GM21515 (cell line): Measurements from ENCODE around the gene PUS7.
"Not testable (repeated sequence)": the region's sequence is repeated elsewhere in the genome, so short reads cannot be mapped to it uniquely, and the experiment has no call there.

Experiments used
- ATAC-seq: cut with Tn5 transposase; IDR thresholded peaks from one replicate; pipeline ENCODE4 v1.9.1; 2021; ENCODE audit not compliant: unreplicated experiment

PUS7 gene

DNA sequence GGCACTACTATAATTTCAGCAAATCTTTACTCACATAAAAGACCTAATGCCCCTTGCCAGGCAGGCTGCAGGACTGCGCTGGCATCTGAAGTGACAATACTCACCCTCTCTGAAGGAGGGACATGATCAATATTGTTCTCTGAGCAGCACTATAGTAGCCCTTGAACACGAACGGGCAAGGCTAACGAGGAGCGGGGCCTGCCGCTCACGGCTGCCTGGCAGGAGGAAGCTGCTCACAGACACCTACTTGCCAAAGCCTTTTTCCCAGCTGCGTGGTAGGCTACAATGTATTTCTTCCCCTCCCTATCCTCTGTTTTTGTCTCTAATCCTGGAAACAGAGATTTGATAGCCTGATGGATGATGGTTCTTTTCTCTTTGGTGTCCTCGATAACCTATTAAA lies 19.9 kb downstream of the PUS7 start:
- ATAC-seq, result no peak

DNA sequence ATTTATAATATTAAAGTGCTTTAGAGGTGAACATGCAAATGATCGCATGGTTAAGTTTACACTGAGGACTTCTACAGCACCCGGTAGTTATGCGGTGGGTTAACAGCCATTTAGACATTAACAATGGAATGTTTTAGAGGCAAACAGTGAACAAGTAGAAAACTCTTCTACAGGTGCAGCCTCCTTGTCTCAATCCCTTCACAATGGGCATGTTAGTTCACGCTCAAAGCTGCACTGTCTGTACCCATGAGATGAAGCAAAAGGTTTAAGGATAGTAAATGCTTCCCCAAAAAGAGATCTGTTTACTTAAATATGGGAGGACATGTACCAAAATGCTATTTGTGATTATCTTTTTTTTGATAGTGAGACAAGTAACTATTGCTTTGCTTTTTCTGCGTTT lies 25.1 kb downstream of the PUS7 start:
- no peak for ATAC-seq

DNA sequence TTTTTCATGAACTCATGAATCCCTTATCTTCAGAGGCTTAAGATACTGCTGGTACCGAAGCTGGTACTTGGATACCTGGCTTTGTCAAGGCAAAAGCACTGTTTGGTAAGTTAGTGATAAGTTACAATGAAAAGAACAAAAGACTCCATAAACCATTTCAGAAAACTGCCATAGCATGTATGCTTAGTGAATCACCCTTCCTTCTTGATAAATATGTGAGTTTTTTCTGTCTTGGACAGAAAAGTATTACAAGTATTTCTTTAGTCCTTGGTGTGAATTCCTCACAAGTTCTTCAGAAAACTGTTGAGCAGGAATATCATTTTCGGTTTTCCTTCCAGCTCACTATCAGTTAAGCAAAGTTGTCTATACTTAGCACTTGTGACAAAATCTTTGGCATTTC lies 25.6 kb downstream of the PUS7 start:
- no peak for ATAC-seq

DNA sequence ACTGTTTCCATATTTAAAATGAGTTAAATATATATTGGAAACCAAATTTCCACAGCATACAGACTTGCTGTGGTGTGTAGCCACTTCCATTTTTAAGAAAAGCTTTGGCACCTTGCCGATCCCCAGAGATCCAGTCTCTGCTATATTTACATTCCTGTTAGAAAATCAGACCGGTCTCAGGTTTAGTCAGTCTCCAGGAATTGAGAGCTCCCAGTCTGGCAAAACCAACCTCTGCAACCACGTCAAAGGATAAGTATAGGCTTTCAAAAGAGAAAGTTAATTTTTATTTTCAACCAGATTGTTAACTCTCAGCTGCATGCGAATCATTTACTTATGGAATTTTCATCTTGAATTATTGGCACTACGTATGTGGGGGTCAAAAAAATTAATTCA lies 28.2 kb downstream of the PUS7 start:
- ATAC-seq, result no peak

DNA sequence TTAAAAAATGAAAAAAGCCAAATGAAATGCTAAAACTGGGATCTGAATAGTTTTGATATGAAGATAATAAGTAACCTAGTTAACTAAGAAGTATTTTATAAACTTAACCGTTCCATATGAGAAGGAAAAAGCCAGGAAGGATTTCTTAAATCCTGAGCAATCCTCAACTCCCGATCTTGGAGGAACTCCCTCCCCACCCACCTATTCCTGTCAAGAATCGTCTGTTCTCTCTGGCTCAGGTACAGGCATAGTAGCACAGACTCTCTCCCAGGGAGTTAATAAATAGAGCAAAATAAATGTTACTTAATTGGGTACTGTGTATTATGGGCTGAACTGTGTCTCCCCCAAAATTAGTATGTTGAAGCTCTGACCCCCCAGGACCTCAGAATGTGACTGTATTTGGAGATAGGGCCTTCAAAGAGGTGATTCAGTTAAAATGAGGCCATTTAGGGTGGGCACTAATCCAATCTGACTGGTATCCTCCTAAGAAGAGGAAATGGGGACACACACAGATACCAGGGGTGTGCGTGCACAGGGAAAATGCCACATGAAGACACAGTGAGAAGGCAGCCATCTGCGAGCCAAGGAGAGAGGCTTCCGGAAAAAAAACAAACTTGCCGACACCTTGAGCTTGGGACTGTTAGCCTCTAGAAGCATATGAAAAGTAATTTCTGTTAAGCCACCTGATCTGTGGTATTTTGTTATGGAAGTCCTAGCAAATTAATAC lies 28.7 kb downstream of the PUS7 start:
- ATAC-seq, result no peak

DNA sequence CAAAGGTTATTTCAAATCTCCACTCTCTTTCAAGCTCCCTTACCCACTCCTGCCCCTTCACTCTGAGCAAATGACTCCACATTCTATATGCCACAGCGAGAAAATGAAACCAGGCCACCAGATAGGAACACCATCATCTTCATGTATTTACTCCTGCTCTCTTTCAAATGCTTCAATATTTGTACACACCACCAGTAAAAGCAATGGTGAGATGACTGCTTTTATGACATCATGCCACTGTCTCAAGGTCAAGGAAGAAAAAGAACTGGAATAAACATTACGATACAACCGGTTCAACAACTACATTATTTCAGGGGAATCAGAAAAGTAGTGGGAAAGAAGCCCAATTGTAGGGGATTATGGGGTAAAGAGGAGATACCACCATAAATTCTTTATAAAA lies 32.7 kb downstream of the PUS7 start:
- no peak for ATAC-seq

DNA sequence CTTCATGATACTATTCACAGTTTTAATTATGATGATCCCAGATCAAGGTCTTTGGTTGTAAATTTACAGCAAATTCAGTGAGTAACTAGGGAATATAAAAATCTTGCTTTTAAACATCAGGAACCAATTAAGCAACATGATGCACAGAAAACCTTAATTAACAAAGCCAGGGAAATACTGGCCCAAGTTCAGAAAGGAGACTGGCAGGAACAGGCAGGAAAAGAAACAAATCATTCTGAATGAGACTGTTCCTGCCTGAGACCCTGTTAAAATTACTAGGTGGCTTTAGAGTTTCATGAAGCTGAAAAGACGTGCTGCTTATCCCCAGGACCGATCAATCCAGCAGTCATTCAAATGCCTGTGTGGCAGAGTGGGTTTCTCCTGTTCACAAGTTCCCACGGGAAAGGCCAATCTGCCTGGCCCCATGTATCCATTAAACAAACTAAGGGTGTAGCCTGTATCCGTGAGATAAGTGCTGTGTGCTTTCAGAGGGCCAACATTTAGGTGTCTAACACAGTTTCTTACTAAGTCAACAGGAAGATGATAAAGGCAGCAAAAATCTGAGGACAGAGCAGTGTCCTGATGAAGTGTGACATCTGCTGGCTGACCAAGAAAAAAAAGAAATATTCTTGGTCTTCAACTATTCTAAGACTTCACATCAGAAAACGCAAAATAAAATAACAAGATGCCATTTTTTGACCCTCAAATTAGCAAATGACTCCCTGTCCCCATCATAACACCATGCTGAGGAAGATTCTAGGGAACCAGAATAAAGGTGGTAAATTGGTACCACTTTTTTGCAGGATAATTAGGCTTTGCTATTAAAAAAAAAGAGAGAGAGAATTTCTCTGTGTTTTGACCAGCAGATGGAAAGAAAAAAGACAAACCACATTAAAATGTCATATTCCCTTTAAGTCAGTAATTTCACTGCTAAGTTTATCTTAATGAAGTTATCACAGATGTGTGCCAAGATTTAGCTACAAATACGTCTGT lies 34.2 kb downstream of the PUS7 start:
- no peak for ATAC-seq

DNA sequence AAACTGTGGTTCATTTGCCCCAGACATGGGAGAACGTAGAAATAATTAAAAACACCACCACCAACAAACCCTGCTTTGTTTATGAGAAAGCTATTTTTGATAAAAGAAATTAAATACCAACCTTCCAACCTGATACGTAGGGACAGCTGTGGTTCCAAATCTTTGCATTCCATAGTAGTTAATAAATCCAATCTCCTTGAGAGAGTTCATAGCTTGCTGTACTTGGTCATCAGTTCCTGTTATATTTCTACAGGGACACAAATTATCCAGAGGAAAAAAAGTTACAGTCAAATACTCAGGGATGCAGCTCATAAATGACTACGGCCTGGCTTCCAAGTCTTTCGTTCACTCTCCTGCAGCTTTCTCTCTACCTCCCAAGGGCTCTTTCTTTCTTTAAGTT lies 41.1 kb downstream of the PUS7 start:
- no peak for ATAC-seq

DNA sequence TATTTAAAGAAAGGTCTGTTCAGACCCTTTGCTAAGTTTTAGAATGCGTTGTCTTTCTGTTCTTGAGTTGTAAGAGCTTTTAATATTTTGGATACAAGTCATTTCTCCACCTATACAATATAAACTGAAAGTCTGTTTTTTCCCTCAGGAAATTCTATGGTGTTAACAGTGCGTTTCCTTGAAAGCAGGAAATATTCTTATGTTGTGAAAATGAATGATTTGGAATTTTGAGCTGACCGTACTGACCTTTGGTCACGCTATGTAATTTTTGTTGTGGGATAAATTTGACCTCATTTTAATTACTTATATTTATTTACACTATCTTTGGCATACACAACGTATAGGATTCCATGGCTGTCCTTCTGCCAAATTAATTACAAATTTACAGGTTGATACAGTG lies 43.5 kb downstream of the PUS7 start:
- no peak for ATAC-seq

DNA sequence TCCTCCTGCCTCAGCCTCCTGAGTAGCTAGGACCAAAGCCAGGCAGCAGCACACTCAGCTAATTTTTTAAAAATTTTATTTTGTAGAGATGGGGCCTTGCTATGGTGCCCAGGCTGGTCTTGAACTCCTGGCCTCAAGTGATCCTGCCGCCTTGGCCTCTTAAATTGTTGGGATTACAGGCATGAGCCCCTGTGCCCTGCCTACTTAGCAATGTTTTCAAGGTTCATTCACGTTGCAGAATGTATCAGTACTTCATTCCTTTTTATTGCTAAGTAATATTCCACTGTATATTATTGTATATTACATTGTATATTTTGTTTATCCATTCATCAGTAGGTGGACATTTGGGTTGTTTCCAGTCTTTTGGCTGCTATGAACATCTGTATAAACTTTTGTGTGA lies 44.2 kb downstream of the PUS7 start:
- ATAC-seq, result no peak

DNA sequence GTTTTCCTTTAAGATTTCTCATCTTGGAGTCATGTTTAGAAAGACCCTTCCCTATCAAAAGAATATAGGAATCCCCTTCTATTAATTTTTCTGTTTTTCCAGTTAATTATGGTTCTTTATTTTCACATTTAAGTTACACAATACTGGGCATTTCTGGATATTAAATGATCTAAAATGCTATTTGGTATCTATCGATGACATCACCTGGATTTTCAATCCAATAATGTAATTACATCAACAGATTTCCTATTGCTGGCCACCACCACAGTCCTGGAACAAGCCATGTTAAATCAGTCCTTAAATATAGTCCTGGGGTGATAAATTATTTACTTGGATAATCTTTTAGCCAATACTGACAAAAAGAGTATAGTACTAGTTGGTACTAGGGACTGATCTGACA lies 48.0 kb downstream of the PUS7 start:
- no peak for ATAC-seq

DNA sequence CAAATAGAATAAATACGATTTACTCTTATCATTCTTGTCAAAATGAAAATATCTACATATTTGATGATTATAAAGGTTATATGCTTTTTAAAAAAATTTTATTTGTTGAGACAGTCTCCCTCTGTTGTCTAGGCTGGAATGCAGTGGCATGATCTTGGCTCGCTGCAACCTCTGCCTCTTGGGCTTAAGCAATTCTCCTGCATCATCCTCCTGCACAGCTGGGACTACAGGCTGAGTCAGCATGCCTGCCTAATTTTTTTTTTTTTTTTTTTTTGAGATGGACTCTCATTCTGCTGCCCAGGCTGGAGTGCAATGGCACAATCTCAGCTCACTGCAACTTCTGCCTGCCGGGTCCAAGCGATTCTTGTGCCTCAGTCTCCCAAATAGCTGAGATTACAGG lies 48.9 kb downstream of the PUS7 start:
- ATAC-seq, result no peak

DNA sequence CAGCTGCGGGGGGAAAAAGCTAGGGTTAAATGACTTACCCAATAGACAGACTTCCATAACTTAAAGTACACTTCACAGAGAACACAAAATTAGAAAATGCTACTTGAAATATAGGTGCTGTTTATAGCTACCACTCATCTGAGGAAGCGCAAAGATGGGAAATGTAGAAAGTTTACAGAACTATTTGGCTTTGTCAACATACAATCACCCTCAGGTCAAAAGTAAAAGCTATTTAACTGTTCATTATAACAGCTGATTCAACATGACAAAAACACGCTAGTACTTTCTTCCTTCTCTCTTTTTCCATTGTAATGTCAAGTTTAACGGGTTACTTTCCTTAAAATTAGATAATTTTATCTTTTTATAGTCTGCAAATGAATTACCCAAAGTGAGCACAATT lies 51.2 kb downstream of the PUS7 start:
- no peak for ATAC-seq

DNA sequence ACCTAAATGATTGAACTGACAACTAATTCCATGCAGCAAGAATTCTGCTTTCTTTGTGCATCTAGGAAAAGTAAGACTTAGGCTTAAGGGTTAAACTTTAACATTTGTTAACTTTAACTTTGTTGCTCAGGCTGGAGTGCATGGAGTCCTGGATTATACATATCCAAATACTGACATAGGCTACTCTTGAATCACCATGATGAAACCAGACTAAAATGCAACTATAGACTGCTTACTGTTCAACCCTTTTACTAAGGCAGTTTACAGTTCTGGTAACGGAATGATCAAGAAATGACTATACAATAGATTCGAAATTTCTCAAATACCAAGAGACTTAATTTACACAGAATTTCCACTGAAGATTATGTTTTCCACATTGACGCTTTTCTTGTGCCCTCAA lies 52.0 kb downstream of the PUS7 start:
- no peak for ATAC-seq

DNA sequence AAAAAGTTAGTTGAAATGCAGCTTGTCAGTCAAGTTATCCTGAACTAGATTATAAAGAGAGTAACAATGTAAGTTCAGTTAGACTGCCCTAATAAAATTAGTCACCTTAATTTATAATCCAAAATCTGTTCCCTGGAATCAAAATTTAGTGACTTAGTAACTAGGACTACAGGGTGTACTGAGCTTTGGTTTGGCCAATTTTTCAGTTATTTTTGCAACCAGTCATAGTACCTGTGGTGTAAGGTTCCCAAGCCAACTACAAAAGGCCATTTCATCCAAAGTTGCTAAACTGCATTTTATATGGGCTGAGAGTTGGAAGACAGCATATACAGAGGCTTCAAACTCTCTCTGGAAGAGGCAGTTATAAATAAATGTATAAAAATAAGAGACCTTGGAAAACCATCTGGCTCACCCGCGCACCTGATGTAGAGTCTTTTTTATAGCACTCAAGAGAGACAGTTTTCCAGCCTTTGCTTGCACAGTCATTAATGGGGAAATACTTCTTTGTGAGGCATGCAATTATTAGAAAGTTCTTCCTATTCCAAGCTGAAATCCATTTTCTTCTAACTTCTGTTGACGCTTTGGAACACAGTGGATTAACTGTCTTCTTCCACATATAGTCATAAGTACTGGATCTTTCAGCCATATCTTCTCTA lies 59.2 kb downstream of the PUS7 start:
- no peak for ATAC-seq

DNA sequence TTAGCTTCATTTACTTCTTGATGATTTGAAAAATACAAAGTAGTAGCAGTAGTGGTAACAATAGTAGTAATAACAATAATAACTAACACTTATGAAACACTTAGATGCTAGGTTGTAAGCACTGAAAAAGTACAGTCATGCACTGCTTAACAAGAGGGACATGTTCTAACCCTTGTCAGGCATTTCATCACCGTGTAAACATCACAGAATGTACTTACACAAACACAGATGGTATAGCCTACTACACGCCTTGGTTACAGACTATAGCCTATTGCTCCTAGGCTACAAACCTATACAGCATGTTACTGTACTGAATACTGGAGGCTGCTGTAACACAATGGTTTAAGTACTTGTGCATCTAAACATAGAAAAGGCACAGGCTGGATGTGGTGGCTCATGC lies 60.6 kb downstream of the PUS7 start:
- no peak for ATAC-seq

DNA sequence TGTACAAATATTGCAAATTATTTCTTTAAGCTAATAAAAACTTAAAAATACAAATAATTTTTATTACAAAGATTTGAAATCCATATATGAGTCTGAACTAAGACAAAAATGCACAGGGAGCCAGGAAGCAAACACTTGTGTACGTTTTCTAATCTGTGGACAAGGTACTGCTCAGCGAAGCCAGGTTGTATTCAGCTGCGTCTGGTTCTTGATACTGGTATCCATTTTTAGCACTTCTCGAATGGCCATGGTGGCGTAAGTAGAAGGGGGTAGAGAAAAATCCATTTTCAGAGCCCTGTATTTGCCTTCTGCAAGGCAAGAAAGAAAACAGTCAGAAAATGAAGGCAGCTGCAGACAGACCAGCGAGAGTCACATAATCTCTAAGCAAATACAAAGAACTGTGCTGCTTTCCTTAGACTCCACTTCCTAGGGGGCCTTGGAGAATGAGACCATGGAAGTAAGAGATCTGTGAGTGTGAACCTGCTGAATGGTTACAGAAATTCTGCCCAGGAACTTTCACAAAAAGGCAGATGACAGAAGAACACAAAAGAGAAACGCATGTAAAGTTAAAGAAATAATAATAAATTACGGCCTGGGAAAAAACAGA lies 64.3 kb downstream of the PUS7 start:
- ATAC-seq, result no peak

DNA sequence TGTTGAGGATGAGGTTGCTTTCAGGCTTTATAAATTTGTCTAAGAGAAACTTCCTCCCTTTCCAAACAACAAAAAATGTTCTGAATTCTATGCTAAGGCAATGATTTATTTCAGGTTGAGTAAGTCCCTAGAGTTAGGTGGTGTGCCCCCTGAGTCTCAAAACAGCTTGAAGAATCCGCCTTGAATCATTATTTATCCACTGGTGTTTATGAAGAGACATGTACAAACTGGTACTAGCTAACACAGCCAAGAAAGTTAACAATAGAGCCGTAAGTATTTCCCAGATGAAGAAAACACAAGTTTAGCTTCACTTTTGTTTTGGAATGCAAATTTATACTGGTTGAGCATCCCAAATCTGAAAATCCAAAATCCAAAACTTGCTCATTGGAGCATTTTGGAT lies 67.2 kb downstream of the PUS7 start:
- no peak for ATAC-seq

DNA sequence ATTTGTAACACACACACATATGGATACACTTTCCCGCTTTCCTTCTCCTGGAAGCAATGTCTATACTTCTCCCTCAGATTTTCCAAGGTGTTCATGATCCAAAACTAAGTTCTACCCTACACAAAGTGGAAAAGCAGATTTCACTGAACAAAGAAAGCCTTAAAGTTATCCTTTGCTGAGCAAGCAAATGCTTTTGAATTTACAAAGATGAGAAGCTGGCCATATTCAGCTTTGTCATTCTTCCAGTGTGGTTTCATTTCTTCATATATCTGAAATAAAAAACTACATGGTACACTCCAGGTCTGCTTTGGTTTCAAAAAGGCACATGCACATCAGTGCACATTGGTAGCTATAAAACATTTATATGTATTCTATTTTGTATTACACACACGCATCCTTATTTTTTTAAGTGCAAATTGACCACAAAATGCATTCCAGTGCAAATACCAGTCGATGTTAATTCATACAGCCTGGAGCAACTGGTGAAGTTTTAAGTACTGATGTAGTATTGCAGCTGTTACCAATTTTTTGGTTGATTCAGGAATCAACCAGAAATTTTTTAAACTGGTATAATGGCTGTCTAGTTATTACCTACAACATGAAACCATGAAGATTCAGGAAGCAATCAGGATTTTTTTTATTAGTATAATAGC lies 67.8 kb downstream of the PUS7 start:
- ATAC-seq, result no peak

DNA sequence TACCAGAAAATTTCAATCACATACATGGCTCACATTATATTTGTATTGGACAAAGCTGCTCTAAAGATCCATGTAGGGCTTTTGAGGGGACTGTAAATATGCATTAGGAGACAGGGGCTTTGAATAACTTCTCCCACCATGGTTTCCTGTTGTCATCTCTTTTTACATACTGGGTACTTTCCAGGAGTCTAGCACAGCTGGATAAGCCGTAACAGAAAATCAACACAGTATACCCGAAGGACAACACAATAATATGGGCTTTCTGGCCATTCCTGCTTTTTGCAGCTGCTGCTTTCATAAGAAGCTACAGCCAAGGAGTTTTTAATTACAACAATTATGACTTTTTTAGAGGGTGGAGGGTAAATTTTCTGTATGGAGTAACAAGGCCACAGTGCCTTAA lies 70.0 kb downstream of the PUS7 start:
- no peak for ATAC-seq

DNA sequence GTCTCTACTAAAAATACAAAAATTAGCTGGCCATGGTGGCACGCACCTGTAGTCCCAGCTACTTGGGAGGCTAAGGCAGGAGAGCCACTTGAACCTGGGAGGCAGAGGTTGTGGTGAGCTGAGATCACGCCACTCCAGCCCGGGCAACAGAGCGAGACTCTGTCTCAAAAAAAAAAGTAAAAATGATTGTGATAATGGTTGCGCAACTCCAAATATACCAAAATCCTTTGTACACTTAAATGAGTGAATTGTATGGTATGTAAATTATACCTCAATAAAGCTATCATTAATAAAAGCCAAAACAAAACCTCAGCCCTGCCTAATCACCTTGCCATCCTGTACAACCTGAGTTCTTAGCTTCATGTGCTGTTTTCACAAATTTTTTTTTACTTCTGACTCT lies 71.2 kb downstream of the PUS7 start:
- ATAC-seq, result not testable (repeated sequence)
